GM21786 (cell line): ENCODE measurements around the gene HNF1B.
"Not testable (repeated sequence)": the region's sequence is repeated elsewhere in the genome, so short reads cannot be mapped to it uniquely, and the experiment has no call there.

Experiments used
- ATAC-seq: cut with Tn5 transposase; IDR thresholded peaks from one replicate; pipeline ENCODE4 v1.9.1; 2021; ENCODE audit not compliant: unreplicated experiment

The HNF1B gene, protein sequence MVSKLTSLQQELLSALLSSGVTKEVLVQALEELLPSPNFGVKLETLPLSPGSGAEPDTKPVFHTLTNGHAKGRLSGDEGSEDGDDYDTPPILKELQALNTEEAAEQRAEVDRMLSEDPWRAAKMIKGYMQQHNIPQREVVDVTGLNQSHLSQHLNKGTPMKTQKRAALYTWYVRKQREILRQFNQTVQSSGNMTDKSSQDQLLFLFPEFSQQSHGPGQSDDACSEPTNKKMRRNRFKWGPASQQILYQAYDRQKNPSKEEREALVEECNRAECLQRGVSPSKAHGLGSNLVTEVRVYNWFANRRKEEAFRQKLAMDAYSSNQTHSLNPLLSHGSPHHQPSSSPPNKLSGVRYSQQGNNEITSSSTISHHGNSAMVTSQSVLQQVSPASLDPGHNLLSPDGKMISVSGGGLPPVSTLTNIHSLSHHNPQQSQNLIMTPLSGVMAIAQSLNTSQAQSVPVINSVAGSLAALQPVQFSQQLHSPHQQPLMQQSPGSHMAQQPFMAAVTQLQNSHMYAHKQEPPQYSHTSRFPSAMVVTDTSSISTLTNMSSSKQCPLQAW

DNA sequence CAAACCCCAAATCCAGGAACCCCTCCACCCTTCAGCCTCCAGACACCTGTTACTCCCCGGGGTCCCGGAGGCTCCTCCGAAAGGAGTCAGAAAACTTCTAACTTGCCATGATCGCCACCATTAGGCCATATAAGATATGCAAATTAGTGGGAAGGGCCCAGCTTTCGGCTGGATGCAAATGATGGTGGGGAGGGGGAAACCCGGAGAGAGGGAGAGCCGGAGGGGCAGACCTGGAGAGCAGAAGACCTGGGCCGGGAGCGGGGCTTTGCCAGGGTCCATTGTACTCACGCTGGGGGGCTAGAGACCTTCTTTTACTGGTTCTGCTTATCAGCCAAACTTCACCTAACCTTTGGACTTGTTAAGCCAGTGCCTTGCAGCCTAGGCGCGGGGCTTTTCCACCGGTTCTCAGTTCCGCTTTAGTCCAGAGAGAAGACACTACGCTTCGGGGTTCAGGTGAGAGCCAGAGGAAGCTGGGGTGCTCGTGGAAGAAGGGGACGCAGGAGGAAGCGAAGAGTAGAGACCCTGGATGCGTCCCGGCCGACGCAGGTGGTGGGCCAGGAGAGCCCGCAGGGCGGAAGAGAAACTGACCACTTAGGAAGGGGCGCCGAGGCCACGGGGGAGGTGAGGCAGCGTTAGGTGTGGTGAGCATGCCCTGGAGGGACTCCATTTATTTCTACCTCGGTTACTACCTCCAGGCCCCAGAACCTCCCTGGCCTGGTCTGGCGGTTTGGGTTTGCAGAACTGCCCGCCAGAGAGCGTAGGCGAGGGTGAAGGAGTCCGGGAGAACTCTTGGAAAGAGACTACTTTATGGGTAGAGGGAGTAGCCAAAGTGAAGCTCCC, at the start of gene HNF1B:
Gene HNF1B (minus strand): TSS at position 99 of the 840 bp plus-strand sequence. CDS start 175 bp downstream, outside the sequence.
- peak; percentile 45 for ATAC-seq

DNA sequence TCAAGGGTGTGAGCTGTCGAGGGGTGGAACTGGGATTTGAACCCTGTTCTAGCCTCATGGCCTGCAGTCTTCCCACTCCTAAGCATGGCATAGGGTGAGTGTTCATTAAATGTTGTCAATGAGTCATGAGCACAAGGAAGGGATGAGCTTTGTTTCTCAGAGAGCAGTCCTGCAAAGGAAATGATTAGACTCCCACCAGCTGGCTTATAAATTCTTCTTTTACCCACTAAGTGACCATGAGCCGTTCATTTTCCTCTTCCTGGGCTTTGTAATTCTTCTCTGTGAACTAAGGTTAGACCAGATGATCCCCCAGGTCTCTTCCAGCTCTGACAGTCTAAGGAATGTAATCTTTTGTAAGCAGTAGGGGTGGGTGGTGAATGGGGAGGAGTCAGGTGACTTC, 47.9 kb upstream of the HNF1B start:
- no peak for ATAC-seq

DNA sequence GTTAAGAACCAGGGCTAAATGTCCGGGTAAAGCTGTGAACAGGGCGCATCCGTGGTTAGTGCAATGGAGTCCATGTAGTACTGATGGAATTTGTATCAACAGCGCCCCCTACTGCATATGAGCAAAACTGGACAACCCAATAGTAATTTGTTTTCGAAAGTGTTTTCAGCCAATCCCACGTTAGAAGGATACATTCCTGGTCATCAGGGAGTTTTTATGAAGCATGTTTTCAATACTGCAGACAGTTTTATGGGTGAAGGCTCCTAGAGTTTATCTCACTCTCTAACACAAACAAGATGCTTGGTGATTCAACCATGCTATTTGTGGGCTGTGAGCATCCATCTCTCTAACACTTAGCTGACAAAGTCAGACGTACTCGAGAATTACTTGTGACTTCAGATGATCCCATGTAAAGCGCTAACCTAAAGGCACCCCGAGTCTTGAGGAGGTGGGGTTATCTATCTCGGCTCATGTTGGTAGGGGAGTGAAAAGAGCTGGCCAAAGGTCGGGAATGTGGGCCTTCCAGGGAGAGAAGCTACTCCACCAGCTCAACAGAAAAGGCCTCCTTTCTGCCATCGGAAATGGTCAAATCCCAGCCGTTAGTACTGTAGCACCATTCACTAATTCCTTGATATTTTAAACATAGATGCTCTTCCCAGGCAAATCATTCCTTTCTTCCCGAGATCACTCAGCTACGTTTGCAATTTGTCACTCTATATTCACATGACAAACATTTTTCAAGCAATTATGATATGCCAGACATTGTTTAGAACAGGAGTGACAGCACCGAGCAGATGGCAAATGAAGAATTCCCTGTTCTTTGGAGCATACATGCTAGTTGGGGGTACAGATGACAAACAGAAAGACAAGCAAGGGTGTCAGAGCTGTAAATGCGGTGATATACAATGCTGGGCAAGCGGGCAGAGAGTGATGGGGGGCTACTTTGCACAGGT, 46.9 kb upstream of the HNF1B start:
- no peak for ATAC-seq

DNA sequence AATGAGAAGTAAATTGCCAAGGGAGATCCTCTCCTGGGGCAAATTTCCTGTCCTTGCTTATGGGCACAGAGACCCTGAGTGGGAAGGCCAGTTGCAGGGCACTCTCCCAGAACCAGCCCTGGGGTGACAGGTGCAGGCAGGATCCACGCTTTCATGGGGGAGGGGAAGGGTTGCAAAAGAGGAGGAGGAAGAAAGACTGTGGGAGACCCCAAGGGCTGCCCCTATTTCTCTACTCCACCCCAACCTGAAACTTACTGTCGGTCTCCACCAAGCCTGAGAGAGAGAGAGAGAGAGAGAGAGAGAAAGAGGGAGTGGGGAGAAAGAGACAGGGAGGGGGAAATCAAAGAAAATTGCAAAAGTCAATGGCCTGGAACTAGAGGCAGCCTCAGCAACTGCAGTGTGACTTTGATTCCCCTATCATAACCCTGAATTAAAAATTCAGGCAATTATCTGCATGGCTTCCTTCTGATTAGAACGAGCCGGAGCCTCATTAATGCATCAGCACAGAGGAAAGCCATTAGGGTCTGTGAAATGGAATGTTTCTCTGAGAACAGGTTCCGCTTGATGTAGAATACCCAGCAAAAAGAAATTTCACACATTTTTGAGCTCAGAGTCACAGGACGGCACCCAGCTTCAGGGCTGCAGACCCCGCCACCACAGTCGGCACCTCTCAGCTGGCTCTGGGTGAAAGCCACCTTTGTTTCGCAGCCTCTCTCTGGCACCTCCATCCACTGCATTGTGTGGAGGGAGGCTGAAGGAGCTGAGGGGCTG, 45.1 kb upstream of the HNF1B start:
- ATAC-seq, result no peak

DNA sequence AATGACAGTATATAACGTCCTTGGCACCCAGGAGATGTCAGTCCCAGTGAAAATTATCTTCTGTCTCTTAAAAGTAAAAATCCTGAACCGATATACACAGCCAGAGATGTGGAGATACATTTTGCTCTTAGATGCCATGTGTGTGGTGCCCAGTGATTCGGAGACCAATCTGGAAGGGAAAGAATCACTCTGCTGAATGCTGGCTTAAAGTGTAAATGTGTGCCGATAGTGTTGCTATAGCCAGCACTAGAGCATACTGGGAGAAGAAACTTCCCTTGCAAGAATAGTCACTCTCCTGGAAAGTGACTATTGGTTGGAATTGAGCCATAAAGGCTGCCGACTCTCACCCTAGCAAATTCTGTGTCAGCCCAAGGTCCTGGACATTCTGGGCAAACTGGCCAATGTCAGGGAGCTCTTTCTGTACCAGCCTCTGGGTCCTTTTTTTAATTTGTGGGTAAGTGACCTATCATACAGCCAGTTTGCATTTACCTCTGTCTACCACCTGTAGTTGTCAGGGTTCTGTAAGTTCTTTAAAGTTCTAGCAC, 44.2 kb upstream of the HNF1B start:
- ATAC-seq, result no peak

DNA sequence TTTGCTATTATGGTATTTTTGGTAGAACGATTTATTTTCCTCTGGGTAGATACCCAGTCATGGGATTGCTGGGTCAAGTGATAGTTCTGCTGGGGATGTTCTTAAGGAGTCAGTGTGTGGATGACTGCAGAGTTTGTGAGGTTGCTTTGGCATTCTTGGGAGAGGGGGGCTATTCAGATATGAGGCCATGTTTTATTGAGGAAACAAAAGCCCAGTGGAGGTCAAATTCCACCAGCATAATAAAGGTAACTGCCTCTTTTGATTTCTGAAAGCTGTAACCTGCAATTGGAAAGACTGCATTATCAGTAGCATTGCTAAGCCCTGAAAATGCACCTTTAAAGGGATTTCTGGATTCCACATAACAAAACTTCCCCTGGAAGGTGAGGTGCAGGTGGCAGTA, 43.7 kb upstream of the HNF1B start:
- ATAC-seq, result no peak

DNA sequence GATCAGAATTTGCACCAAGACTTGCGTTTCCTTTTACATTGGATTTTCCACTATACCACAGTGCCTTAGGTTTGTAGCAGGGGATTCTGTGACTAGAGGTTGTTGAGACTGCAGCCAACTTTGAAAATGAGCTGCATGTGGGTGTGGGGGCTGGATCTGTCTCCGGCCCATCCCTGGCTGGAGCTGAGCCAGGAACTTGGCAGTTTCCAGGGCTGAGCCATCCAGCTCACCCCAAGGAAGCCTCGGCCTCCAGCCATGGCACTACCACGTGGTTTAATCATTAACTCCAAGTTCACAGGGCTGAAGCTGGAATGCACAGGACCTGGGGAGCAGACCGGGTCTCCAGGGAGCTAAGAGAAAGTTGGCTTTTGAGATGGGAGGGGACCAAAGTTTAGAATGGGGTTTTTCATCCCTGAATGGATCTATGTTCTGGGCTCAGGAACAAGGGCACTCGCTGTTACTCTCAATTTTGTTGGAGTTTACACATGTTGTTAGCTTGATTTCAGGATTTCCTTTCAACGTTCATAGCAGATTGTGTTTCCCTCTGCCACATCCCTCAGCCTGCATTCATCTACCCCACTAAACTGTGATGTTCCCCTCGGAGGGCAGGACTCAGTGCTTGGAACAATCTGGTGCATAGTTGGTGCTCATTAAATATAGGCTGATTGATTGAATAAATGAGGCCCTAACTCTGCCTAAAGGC, 42.3 kb upstream of the HNF1B start:
- ATAC-seq, result no peak

DNA sequence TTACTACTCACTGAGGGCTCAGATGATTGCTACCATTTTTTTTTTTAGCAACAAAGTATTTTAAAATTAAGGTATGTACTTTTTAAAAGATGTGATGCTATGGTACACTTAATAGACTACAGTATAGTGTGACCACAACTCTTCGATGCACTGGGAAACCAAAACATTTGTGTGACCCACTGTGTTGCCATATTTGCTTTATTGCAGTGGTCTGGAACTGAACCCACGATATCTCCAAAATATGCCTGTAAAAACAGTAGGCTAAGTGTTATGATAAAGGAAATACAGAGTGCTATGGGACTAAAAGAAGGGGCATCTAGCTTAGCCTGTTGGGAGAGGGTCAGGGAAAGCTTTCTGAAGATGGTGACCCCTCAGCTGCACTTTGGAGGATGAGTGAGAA, 41.6 kb upstream of the HNF1B start:
- no peak for ATAC-seq

DNA sequence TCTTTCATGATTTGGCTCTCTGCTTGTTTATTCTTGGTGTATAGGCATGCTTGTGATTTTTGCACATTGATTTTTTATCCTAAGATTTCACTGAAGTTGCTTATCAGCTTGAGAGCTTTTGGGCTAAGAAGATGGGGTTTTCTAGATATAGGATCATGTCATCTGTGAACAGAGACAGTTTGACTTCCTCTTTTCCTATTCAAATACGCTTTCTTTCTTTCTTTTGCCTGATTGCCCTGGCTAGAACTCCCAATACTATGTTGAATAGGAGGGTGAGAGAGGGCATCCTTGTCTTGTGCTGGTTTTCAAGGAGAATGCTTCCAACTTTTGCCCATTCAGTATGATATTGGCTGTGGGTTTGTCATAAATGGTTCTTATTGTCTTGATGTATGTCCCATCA, 37.6 kb upstream of the HNF1B start:
- ATAC-seq, result not testable (repeated sequence)

DNA sequence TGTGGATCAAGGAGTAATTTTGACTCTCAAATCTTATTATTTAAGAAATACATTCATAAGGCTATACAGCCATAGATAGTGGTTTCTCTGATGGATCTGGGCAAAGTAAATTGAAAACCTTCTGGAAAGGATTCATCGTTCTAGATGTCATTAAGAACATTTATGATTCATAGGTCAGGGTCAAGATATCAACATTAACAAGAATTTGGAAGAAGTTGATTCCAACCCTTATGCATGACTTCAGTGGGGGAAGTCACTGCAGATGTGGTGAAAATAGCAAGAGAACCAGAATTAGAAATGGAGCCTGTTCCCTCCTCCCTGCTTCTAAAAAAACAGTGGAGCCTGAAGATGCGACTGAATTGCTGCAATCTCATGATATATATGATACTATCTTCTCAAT, 36.6 kb upstream of the HNF1B start:
- no peak for ATAC-seq

DNA sequence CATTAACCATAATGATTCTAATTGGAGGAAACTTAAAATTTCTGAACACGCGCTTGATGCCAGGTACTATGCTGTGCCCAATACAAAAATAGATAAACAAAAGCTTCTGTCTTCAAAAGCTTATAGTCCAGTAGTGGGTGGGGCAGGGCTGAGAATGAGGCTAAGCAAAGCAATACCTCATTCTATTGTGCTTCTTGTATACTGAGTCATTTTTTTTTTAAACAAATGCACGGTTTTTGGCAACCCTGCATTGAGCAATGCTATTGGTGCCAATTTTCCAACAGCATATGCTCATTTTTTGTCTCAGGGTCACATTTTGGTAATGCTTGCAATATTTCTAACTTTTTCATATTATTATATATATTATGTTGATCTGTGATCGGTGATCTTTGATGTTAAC, 34.7 kb upstream of the HNF1B start:
- no peak for ATAC-seq

DNA sequence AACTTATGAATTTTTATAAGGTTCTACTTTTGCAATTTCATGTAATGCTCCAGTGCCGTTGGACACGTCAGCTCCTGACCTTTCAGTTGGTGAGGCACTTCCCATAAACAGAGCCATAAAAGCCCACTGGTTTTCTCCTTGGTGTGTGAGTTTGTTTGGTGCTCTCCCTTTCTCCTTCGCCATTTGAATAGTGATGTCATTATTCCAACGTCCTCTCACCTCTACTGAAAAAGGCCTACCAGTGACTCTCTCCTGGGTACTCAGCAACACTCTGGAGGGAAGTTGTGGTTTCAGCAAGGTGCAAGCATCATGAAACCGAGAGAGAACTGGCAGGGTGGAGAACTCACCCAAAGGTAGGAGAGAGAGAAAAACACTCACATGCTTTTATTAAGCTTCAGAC, 29.6 kb upstream of the HNF1B start:
- peak; percentile 85 for ATAC-seq

DNA sequence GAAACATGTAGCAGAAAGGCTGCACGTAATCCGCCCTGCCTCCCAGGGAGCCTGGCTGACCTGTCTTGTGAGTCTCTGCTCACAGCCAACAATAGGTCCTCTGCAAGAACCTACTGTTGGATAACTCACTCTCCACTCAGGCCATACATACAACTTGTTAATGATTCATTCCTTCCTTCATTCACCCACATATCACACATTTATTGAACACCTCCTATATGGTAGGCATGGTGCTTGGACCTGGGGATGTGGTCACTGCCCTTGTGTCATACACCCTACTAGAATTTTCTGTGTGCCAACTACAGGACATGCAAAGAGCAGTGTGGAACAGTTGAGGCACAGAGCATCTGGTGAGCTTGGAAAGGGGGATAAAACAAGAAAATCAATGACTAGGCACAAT, 28.1 kb upstream of the HNF1B start:
- ATAC-seq, result no peak

DNA sequence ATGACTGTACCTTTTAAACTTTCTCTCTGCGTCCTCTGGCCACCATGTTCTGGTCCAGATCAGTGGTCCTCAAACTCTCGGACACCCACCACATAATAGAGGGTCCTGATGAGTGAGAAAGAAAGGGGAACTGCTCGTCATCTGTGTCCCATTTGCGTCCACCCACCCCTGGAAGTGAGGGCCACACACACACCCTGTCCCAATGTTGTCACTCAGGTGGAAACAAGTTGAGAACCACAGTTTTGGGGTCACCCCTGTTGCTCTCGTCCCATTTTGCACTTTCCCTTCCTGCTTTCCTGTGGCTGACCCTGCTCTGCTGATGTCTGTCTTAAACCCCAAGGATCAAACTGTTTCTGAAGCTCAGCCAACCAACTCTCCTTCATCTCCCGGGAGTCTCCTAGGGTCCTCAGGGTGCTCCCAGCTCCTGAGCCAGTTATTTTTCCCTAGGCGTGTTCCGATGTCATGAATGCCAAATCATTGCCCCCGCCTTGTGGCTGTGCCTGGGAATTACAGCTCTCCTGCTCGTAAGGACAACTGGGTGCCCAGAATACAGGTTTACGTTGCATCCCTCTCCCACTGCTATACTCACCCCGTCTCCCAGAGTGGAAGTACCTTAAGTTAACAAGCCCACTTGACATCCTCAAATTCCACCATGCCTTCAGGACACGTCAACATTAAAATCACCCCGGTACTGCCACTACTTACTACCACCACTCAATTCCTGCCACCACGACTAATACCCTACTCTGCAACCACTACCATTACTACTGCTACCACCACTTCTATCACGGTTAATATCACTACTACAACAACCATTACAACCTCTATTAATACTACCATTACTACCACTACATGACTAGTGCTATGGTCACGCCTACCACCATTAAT, 26.0 kb upstream of the HNF1B start:
- ATAC-seq, result no peak

DNA sequence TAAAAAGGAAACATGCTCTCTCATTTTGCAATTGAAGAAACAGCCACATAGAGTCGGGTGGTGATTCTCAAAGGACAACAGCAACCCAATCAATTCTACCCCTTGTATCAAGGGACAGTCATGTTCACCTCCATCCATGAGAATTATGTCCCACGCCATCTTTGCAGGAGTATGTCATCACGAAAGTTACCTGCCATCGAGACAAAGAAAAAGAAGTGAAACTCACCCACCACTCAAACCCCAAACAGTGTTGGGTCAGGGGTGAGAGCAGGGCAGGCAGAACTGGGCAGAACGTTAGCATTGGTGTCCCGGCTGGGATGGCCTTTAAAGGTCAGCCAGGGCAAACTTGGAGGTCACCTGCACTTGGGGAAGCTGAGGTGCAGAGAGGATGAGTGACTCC, 24.2 kb upstream of the HNF1B start:
- ATAC-seq, result no peak

DNA sequence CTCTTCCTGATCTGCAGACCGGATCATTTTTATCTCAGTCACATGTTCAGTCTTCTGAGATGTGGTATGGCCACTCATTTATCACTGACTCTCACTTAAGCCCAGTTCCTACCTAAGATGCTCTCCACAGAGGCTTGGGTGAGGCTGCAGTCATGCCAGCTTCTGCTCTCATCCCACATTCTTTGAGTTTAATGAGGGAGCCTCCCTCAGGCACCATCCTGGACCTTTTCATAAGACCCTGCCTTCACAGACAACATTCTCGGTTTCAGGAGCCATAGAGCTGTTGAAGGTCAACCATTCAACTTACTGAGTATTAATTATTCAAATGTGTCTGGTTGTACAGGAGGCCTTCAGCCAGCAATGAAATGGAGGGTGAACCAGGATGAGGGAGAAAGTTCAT, 23.6 kb upstream of the HNF1B start:
- no peak for ATAC-seq

DNA sequence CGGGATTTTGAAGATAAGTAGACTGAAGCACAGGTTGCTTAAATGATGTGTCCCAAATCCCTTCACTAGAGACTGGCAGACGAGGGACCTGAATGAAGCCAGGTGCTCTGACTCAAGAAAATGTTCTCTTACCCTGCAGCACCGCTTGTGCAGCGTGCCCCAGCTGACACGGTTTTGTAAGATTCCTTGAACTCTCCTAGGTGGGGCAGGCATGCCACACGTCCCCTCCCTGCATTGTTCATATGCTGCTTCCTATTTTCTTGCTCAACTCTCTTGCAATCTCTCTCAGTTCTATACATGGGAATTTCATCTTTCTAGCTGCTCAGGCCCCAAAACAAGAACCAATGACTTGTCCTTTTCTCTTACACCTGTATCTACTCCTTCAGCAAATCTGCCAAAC, 22.1 kb upstream of the HNF1B start:
- ATAC-seq, result no peak

DNA sequence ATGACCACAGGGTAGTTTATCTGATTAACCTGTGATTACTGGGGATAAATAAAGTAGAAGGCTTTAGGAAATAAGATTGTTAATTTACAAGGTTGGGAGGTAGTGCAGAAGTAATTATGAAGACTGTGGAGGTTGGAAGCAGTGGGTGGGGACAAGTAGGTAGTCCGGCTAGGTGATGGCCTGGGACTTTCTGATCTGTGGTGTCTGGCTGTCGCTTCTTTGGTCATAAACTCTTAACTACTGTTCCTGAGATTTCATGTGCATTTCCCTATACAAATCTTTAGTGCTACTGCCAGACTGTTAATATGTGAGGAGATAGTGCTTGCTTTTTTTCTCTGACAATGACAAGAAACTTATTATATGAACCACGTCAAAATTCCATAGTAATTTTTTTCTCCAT, 19.5 kb upstream of the HNF1B start:
- ATAC-seq, result no peak
